SK-MEL-5 (cell line): ENCODE results near the gene EPC1. TPM values are rescaled to one million over a fixed set of nuclear protein-coding genes. Genes with fewer than 3 reads are reported as not detected.
"Not testable (repeated sequence)": the region's sequence is repeated elsewhere in the genome, so short reads cannot be mapped to it uniquely, and the experiment has no call there.

Experiments
- DNase-seq: peaks from one replicate; pipeline ENCODE4 v3.0.0-alpha.2; 2016; ENCODE audit warnings: low read depth, low spot score
- in situ Hi-C: cut with HindIII; loops from 2 replicates; pipeline ENCODE4 v1.10.0; 2016; ENCODE audit warnings: low sequenced_read_pairs, high pct_unique_total_duplicates, low pct_unique_long_range_greater_than_20kb
- polyA plus RNA-seq, 2 experiments: library from polyadenylated mRNA; depleted of rRNA; stranded (reverse); fragments of >200 nt; gene quantifications; 2 replicates each; pipeline ENCODE4 v1.2.3, GENCODE V29; 2015
- total RNA-seq: library from RNA; depleted of rRNA; stranded (reverse); fragments of >200 nt; shearing (Covaris generic); gene quantifications from 2 replicates; pipeline ENCODE4 v1.2.3, GENCODE V29; 2014; rRNA removed

Gene EPC1
- total RNA-seq, result 6.3 and 11.8 TPM in 2 replicates
- polyA plus RNA-seq (2015; cell fraction: cytosol; rRNA removed), result 9.9 and 11.1 TPM in 2 replicates
- 21.3 and 40.1 TPM in 2 replicates for polyA plus RNA-seq (2015; cell fraction: nucleus; rRNA removed)

- in situ Hi-C loops, result no loop called here
- DNase-seq, result peak; percentile 85
Measured at GRCh38 chr10:32346551-32347362, at the start of gene EPC1. EPC1 (minus strand) TSS chr10:32347158; CDS start chr10:32346915, 243 bp downstream.

GRCh38 chr10:32393911-32394310 lies 47.0 kb upstream of the EPC1 start:
- in situ Hi-C loops, result no loop called here
- no peak for DNase-seq

GRCh38 chr10:32392284-32392683 lies 45.3 kb upstream of the EPC1 start:
- in situ Hi-C loops, DNase-seq: not testable (repeated sequence)

- in situ Hi-C loops, result no loop called here
Measured at GRCh38 chr10:32390193-32390592, 43.2 kb upstream of the EPC1 start.

GRCh38 chr10:32388258-32389027 lies 41.5 kb upstream of the EPC1 start:
- in situ Hi-C loops, result no loop called here

More at GRCh38 chr10:32390193-32390592, 43.2 kb upstream of the EPC1 start:
- DNase-seq, result no peak

GRCh38 chr10:32386623-32387260 lies 39.8 kb upstream of the EPC1 start:
- in situ Hi-C loops, result no loop called here
- no peak for DNase-seq

More at GRCh38 chr10:32388258-32389027, 41.5 kb upstream of the EPC1 start:
- DNase-seq, result no peak

GRCh38 chr10:32384171-32384570 lies 37.2 kb upstream of the EPC1 start:
- in situ Hi-C loops, result no loop called here
- no peak for DNase-seq

GRCh38 chr10:32381165-32381564 lies 34.2 kb upstream of the EPC1 start:
- DNase-seq, result no peak
- in situ Hi-C loops, result no loop called here

- DNase-seq, result no peak
- in situ Hi-C loops, result no loop called here
Measured at GRCh38 chr10:32379950-32380551, 33.1 kb upstream of the EPC1 start.

GRCh38 chr10:32379318-32379949 lies 32.5 kb upstream of the EPC1 start:
- peak; percentile 21 for DNase-seq
- in situ Hi-C loops, result no loop called here

GRCh38 chr10:32378363-32379317 lies 31.7 kb upstream of the EPC1 start:
- in situ Hi-C loops, result no loop called here

GRCh38 chr10:32377458-32378259 lies 30.7 kb upstream of the EPC1 start:
- in situ Hi-C loops, result no loop called here
- peak; percentile 39 for DNase-seq

More at GRCh38 chr10:32378363-32379317, 31.7 kb upstream of the EPC1 start:
- peak; percentile 87 for DNase-seq

GRCh38 chr10:32376771-32377170 lies 29.8 kb upstream of the EPC1 start:
- in situ Hi-C loops, result no loop called here
- no peak for DNase-seq

- in situ Hi-C loops, result no loop called here
- no peak for DNase-seq
Measured at GRCh38 chr10:32376097-32376496, 29.1 kb upstream of the EPC1 start.

GRCh38 chr10:32375631-32376030 lies 28.7 kb upstream of the EPC1 start:
- no peak for DNase-seq

More at GRCh38 chr10:32375631-32376030, 28.7 kb upstream of the EPC1 start:
- in situ Hi-C loops, result no loop called here
